HL-60 (cell line): ENCODE measurements around the gene GALNT7.
A peak's percentile ranks its signal among the peaks of the same experiment; 100 is the strongest.

Experiments
- DNase-seq, 2 experiments: peaks; one replicate each; pipeline ENCODE4 v3.0.0-alpha.2; 2010 to 2020; ENCODE audit warnings: low read depth in 1 of 2, low spot score in 1 of 2
- H3K27ac ChIP-seq: fragments of 250-450 bp; sonication (Bioruptor Pico); replicated peaks from 2 replicates; pipeline ENCODE4 v1.5.1; 2020; ENCODE audit warnings: mild to moderate bottlenecking, moderate library complexity
- H3K27me3 ChIP-seq: fragments of 250-450 bp; sonication (Bioruptor Pico); 2 replicates; pipeline ENCODE4 v1.5.1; 2021; ENCODE audit warnings: mild to moderate bottlenecking, moderate library complexity; ENCODE audit not compliant: insufficient read depth, poor library complexity, severe bottlenecking
- H3K4me3 ChIP-seq: replicated peaks from 2 replicates; pipeline ENCODE4 v1.5.1; 2011; ENCODE audit warnings: mild to moderate bottlenecking, control low read depth, low read length; ENCODE audit not compliant: insufficient read depth
- GABPA ChIP-seq: IDR thresholded peaks from 2 replicates; pipeline ENCODE4 v1.6.1; 2012; ENCODE audit warnings: low read depth
- POLR2AphosphoS5 ChIP-seq: IDR thresholded peaks from 2 replicates; pipeline ENCODE4 v1.6.1; 2012; ENCODE audit warnings: low read depth
- SPI1 ChIP-seq: IDR thresholded peaks from 2 replicates; pipeline ENCODE4 v1.6.1; 2012; ENCODE audit warnings: low read depth, mild to moderate bottlenecking, borderline replicate concordance
- TF ChIP-seq, protein P1 (sequence below): IDR thresholded peaks from 2 replicates; pipeline ENCODE4 v1.6.1; 2012; ENCODE audit warnings: low read depth; ENCODE audit not compliant: insufficient replicate concordance
- TF ChIP-seq, protein P2 (sequence below): IDR thresholded peaks from one replicate; pipeline ENCODE4 v1.5.1; 2011; ENCODE audit warnings: low read length, control low read depth, inconsistent platforms; ENCODE audit not compliant: insufficient read depth

GALNT7 gene

DNA sequence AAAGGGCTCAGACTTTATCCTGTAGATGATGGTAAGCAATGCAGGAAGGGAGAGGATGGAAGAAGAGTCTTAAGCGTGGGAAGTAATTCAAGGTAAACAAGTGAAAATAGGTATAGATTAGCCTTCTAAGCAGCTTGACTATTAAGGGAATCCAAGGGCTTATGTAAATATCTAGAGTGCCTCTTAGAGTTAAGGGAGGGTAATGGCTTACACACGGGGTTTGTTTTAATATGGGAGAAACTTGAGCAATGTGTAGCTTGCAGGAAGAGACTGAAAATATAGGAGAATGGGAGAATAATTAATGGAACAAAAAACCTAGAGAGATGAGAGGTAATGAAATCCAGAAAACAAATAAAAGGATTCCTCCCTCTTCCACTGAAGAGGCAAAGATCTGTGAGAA is 189.3 kb downstream of the GALNT7 start:
- Histone ChIP-seq H3K27me3 (no peaks in the 10 kb centered on the region), H3K4me3 (no peak overlapping the region), H3K27ac (no peak overlapping the region)
- TF ChIP-seq SPI1, result no peak
- TF ChIP-seq, protein P1, sequence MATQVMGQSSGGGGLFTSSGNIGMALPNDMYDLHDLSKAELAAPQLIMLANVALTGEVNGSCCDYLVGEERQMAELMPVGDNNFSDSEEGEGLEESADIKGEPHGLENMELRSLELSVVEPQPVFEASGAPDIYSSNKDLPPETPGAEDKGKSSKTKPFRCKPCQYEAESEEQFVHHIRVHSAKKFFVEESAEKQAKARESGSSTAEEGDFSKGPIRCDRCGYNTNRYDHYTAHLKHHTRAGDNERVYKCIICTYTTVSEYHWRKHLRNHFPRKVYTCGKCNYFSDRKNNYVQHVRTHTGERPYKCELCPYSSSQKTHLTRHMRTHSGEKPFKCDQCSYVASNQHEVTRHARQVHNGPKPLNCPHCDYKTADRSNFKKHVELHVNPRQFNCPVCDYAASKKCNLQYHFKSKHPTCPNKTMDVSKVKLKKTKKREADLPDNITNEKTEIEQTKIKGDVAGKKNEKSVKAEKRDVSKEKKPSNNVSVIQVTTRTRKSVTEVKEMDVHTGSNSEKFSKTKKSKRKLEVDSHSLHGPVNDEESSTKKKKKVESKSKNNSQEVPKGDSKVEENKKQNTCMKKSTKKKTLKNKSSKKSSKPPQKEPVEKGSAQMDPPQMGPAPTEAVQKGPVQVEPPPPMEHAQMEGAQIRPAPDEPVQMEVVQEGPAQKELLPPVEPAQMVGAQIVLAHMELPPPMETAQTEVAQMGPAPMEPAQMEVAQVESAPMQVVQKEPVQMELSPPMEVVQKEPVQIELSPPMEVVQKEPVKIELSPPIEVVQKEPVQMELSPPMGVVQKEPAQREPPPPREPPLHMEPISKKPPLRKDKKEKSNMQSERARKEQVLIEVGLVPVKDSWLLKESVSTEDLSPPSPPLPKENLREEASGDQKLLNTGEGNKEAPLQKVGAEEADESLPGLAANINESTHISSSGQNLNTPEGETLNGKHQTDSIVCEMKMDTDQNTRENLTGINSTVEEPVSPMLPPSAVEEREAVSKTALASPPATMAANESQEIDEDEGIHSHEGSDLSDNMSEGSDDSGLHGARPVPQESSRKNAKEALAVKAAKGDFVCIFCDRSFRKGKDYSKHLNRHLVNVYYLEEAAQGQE, result no peak
- TF ChIP-seq GABPA, result no peak
- TF ChIP-seq, protein P2, sequence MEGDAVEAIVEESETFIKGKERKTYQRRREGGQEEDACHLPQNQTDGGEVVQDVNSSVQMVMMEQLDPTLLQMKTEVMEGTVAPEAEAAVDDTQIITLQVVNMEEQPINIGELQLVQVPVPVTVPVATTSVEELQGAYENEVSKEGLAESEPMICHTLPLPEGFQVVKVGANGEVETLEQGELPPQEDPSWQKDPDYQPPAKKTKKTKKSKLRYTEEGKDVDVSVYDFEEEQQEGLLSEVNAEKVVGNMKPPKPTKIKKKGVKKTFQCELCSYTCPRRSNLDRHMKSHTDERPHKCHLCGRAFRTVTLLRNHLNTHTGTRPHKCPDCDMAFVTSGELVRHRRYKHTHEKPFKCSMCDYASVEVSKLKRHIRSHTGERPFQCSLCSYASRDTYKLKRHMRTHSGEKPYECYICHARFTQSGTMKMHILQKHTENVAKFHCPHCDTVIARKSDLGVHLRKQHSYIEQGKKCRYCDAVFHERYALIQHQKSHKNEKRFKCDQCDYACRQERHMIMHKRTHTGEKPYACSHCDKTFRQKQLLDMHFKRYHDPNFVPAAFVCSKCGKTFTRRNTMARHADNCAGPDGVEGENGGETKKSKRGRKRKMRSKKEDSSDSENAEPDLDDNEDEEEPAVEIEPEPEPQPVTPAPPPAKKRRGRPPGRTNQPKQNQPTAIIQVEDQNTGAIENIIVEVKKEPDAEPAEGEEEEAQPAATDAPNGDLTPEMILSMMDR, result no peak
- no peak for TF ChIP-seq POLR2AphosphoS5
- no peak for DNase-seq

DNA sequence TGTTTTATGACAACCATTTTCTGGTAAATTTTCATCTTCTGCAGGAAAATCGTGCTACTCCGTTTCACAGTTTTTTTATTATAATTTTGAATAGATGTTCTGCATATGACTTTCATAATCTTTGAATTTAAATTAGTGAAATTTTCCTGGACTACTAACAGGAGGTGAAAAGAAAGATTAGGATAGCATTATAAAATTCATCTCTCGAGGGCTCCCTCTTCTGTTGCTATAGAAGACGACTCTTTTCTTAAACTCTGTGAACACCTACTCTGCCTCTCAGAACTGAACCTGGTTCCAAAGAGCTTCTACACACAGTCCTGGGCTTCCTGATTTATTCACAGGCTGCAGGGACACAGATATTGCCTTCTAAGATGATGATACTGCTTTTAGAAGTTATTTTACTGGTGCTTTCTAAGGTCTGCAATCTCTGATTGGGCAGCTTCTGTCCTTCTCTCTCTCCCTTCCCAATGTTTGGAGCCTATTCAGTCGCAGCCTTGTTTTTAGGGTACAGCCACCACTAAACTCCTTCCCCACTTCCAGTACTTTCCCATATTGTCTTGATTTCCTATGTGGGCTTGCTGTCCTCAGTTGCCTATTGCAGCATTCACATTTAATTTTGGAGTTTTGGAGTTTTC is 192.1 kb downstream of the GALNT7 start:
- TF ChIP-seq, protein P1, result no peak
- TF ChIP-seq POLR2AphosphoS5 (no peak), GABPA (no peak), SPI1 (no peak)
- TF ChIP-seq, protein P2, result peak; percentile 1
- Histone ChIP-seq H3K27me3 (no peaks in the 10 kb centered on the region), H3K4me3 (no peak overlapping the region), H3K27ac (no peak overlapping the region)
- no peak for DNase-seq

DNA sequence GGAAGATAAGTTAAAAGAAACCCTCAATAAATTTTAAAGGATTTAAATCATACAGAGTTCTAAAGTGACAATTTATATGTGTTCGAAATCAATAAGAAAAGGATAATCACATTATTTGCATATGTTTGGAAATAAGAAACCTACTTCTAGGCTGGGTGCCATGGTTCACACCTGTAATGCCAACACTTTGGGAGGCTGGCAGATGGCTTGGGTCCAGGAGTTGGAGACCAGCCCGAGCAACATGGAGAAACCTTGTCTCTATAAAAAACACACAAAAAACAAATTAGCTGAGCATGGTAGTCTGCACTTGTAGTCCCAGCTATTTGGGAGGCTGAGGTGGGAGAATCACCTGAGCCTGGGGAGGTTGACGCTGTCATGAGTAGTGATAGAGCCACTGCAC is 194.1 kb downstream of the GALNT7 start:
- DNase-seq, result no peak
- TF ChIP-seq POLR2AphosphoS5 (no peak), SPI1 (no peak), GABPA (no peak)
- TF ChIP-seq, protein P1, result no peak
- TF ChIP-seq, protein P2, result no peak
- H3K27ac ChIP-seq, result no peak overlapping the region
- H3K27me3 ChIP-seq, result no peaks in the 10 kb centered on the region
- no peak overlapping the region for H3K4me3 ChIP-seq
